Activated T-helper 9 cell treated with anti-CD3 and anti-CD28 coated beads, Interleukin-2, amount 50 U/mL, for 16 hours (primary cell): ENCODE results near the gene ARID3A.
"Not testable (repeated sequence)": the region's sequence is repeated elsewhere in the genome, so short reads cannot be mapped to it uniquely, and the experiment has no call there.

ENCODE experiments used
- DNase-seq: peaks from one replicate; pipeline ENCODE4 v3.0.0-alpha.2; 2020; ENCODE audit warnings: low read depth

ARID3A gene

DNA sequence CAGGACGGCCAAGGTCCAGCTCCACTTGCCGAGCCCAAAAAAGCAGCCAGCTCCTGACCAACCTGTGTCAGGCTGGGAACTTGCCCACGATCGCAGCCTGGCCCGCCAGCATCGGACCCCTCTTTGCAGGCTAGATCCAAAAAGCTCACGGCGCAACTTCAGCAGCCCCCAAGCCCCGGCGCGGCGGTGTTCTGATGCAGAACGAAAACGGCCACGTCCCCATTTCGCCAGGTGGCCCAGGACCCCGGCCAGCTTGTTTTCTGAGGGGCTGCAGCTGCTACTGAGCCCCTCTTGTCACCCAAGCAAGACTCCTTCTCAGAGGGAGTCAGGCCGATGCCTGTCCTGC, 93.8 kb downstream of the ARID3A start:
- no peak for DNase-seq

- DNase-seq: no peak
These were observed 94.4 kb downstream of the ARID3A start for GRCh38 chr19:1019980-1020867.

- peak; percentile 95 for DNase-seq
These were observed 95.1 kb downstream of the ARID3A start, which contains the start of gene TMEM259 for GRCh38 chr19:1020868-1021425. TSS of gene TMEM259 (minus strand) at chr19:1021123. CDS start at chr19:1020996, 127 bp downstream.

DNA sequence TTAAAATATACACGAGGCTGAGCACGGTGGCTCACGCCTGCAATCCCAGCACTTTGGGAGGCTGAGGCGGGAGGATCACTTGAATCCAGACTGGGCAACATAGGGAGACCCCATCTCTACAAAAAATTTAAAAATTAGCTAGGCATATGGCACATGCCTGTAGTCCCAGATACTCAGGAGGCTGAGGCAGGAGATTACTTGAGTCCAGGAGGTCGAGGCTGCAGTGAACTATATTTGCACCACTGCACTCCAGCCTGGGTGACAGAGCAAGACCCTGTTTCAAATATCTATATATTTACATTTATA, 98.0 kb downstream of the ARID3A start:
- not testable (repeated sequence) for DNase-seq

DNA sequence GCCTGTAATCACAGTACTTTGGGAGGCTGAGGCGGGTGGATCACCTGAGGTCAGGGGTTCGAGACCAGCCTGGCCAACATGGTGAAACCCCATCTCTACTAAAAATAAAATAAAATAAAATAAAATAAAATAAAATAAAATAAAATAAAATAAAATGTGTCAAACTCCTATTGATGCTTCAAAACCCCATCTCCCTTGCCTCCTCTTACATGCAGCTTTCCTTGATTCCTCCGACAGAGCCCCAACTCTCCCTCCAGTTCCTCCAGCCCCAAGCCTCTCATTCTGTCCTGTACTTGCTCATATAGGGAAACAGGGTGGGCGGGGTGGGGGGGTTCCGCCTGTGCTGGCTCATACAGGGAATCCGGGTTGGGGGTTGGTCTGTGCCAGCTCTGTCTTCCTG, 99.2 kb downstream of the ARID3A start:
- DNase-seq: not testable (repeated sequence)
